GM21825 (cell line): Measurements from ENCODE around the gene PIK3R6.

ENCODE experiments used
- ATAC-seq: cut with Tn5 transposase; IDR thresholded peaks from one replicate; pipeline ENCODE4 v1.9.1; 2021; ENCODE audit warnings: mild to moderate bottlenecking, moderate library complexity; ENCODE audit not compliant: unreplicated experiment

The PIK3R6 gene

GRCh38 chr17:8799570-8800212 lies 67.8 kb downstream of the PIK3R6 start:
- no peak for ATAC-seq

- no peak for ATAC-seq
Measured at GRCh38 chr17:8798846-8799569, 68.5 kb downstream of the PIK3R6 start, which contains the start of gene MFSD6L. MFSD6L (minus strand) TSS chr17:8799365; CDS start chr17:8799120, 245 bp downstream.

GRCh38 chr17:8798176-8798845 lies 69.2 kb downstream of the PIK3R6 start:
- no peak for ATAC-seq

GRCh38 chr17:8797621-8798175 lies 69.8 kb downstream of the PIK3R6 start:
- no peak for ATAC-seq

- no peak for ATAC-seq
Measured at GRCh38 chr17:8794636-8795035, 72.8 kb downstream of the PIK3R6 start.

GRCh38 chr17:8793649-8794048 lies 73.8 kb downstream of the PIK3R6 start:
- no peak for ATAC-seq

GRCh38 chr17:8792646-8793045 lies 74.8 kb downstream of the PIK3R6 start:
- ATAC-seq: no peak

- no peak for ATAC-seq
Measured at GRCh38 chr17:8791910-8792270, 75.6 kb downstream of the PIK3R6 start.

GRCh38 chr17:8791248-8791909 lies 76.1 kb downstream of the PIK3R6 start:
- ATAC-seq: no peak

- no peak for ATAC-seq
Measured at GRCh38 chr17:8789743-8790142, 77.7 kb downstream of the PIK3R6 start.

- no peak for ATAC-seq
Measured at GRCh38 chr17:8788998-8789397, 78.5 kb downstream of the PIK3R6 start.

GRCh38 chr17:8785547-8786413 lies 81.7 kb downstream of the PIK3R6 start:
- ATAC-seq: no peak

- no peak for ATAC-seq
Measured at GRCh38 chr17:8782176-8782575, 85.3 kb downstream of the PIK3R6 start.

GRCh38 chr17:8781776-8782175 lies 85.7 kb downstream of the PIK3R6 start:
- no peak for ATAC-seq

GRCh38 chr17:8776881-8777280 lies 90.6 kb downstream of the PIK3R6 start:
- ATAC-seq: no peak

- ATAC-seq: no peak
Measured at GRCh38 chr17:8776248-8776647, 91.2 kb downstream of the PIK3R6 start.

- ATAC-seq: no peak
Measured at GRCh38 chr17:8766731-8767130, 100.7 kb downstream of the PIK3R6 start.

- no peak for ATAC-seq
Measured at GRCh38 chr17:8762012-8762411, 105.5 kb downstream of the PIK3R6 start.

- ATAC-seq: no peak
Measured at GRCh38 chr17:8758137-8758596, 109.3 kb downstream of the PIK3R6 start, which contains the start of gene SPDYE4. SPDYE4 (minus strand) TSS chr17:8758546; CDS start chr17:8758382, 164 bp downstream.

GRCh38 chr17:8757189-8757588 lies 110.3 kb downstream of the PIK3R6 start:
- no peak for ATAC-seq
